NCI-H1417 treated with DMSO at 0.1 percent for 48 hours (cell line): ENCODE measurements around the gene GABRR2.

Experiments used
- DNase-seq: peaks from one replicate; lab custom pipeline; 2025; lab: John Stamatoyannopoulos, UW

The GABRR2 gene

GRCh38 chr6:89290401-89291155, 24.5 kb downstream of the GABRR2 start:
- no peak for DNase-seq

- no peak for DNase-seq
These were observed 25.4 kb downstream of the GABRR2 start for GRCh38 chr6:89289710-89290109.

- no peak for DNase-seq
These were observed 27.6 kb downstream of the GABRR2 start for GRCh38 chr6:89287351-89288028.

GRCh38 chr6:89286516-89286915, 28.6 kb downstream of the GABRR2 start:
- no peak for DNase-seq

- DNase-seq = no peak
These were observed 29.9 kb downstream of the GABRR2 start for GRCh38 chr6:89284963-89285735.

- no peak for DNase-seq
These were observed 31.0 kb downstream of the GABRR2 start for GRCh38 chr6:89284081-89284480.

GRCh38 chr6:89282749-89283148, 32.4 kb downstream of the GABRR2 start:
- DNase-seq = no peak

GRCh38 chr6:89281779-89282246, 33.3 kb downstream of the GABRR2 start:
- no peak for DNase-seq

GRCh38 chr6:89278956-89279355, 36.1 kb downstream of the GABRR2 start:
- DNase-seq = no peak

- DNase-seq = no peak
These were observed 39.2 kb downstream of the GABRR2 start for GRCh38 chr6:89275900-89276299.

GRCh38 chr6:89273816-89274215, 41.3 kb downstream of the GABRR2 start:
- DNase-seq = no peak

- no peak for DNase-seq
These were observed 42.5 kb downstream of the GABRR2 start for GRCh38 chr6:89272596-89272995.

GRCh38 chr6:89270951-89271721, 44.0 kb downstream of the GABRR2 start:
- DNase-seq = no peak

- DNase-seq = no peak
These were observed 45.1 kb downstream of the GABRR2 start for GRCh38 chr6:89269981-89270380.

- no peak for DNase-seq
These were observed 45.8 kb downstream of the GABRR2 start for GRCh38 chr6:89269252-89269651.

GRCh38 chr6:89268776-89269175, 46.3 kb downstream of the GABRR2 start:
- DNase-seq = no peak

- DNase-seq = no peak
These were observed 47.2 kb downstream of the GABRR2 start for GRCh38 chr6:89267918-89268317.

- DNase-seq = no peak
These were observed 50.8 kb downstream of the GABRR2 start for GRCh38 chr6:89264296-89264695.

- DNase-seq = no peak
These were observed 54.3 kb downstream of the GABRR2 start for GRCh38 chr6:89260832-89261231.

GRCh38 chr6:89260310-89260709, 54.8 kb downstream of the GABRR2 start:
- DNase-seq = no peak

GRCh38 chr6:89258912-89259311, 56.2 kb downstream of the GABRR2 start:
- DNase-seq = no peak

GRCh38 chr6:89257781-89258180, 57.3 kb downstream of the GABRR2 start:
- DNase-seq = no peak
